Fibroblast of lung (primary cell): ENCODE results near the gene FARP1. TPM values are rescaled to one million over a fixed set of nuclear protein-coding genes. Genes with fewer than 3 reads are reported as not detected.

ENCODE experiments used
- DNase-seq, 2 donors: peaks; one replicate each; pipeline versions ENCODE4 v3.0.0 to v3.0.0-alpha.2; 2010; ENCODE audit warnings: low read depth in 2 of 2
- H2AFZ ChIP-seq: 2 replicates; pipeline ENCODE4 v1.5.1; 2012; ENCODE audit warnings: low read length, control low read depth, inconsistent platforms
- H3K27ac ChIP-seq: 2 replicates; pipeline ENCODE4 v1.5.1; 2011; ENCODE audit warnings: low read length, control low read depth; ENCODE audit not compliant: insufficient read depth
- H3K27me3 ChIP-seq: 2 replicates; pipeline ENCODE4 v1.5.1; 2011; ENCODE audit warnings: mild to moderate bottlenecking, low read length; ENCODE audit not compliant: control insufficient read depth, insufficient read depth
- H3K36me3 ChIP-seq: 2 replicates; pipeline ENCODE4 v1.5.1; 2011; ENCODE audit warnings: low read length; ENCODE audit not compliant: control insufficient read depth, insufficient read depth
- H3K4me1 ChIP-seq: 2 replicates; pipeline ENCODE4 v1.5.1; 2011; ENCODE audit warnings: low read length; ENCODE audit not compliant: control insufficient read depth, insufficient read depth; ENCODE audit errors: extremely low read depth
- H3K4me2 ChIP-seq: 2 replicates; pipeline ENCODE4 v1.5.1; 2011; ENCODE audit warnings: low read length, control low read depth; ENCODE audit not compliant: insufficient read depth; ENCODE audit errors: extremely low read depth
- H3K4me3 ChIP-seq, 4 experiments: fragments of 200-600 bp in 1 of 4; sonication (generic) in 1 of 4; replicated peaks in 1 of 4; 2 replicates each; pipeline ENCODE4 v1.5.1; 2011 to 2016; ENCODE audit warnings: low read length in 4 of 4, low read depth in 3 of 4, mild to moderate bottlenecking in 3 of 4, control low read depth in 2 of 4, inconsistent platforms in 1 of 4, mixed read lengths in 1 of 4; ENCODE audit not compliant: insufficient read depth in 1 of 4; ENCODE audit errors: control extremely low read depth in 1 of 4
- H3K79me2 ChIP-seq: 2 replicates; pipeline ENCODE4 v1.5.1; 2012; ENCODE audit warnings: mild to moderate bottlenecking, low read length, inconsistent platforms; ENCODE audit not compliant: control insufficient read depth, insufficient read depth
- H3K9ac ChIP-seq: 2 replicates; pipeline ENCODE4 v1.5.1; 2011; ENCODE audit warnings: mild to moderate bottlenecking, low read length, control low read depth; ENCODE audit not compliant: insufficient read depth
- H3K9me3 ChIP-seq: 2 replicates; pipeline ENCODE4 v1.5.1; 2012; ENCODE audit warnings: low read depth, low read length; ENCODE audit not compliant: control insufficient read depth, insufficient read depth
- H4K20me1 ChIP-seq: 2 replicates; pipeline ENCODE4 v1.5.1; 2011; ENCODE audit warnings: low read length; ENCODE audit not compliant: control insufficient read depth, insufficient read depth; ENCODE audit errors: extremely low read depth
- CTCF ChIP-seq, 2 donors: IDR thresholded peaks in 1 of 2; conservative IDR thresholded peaks in 1 of 2; 1 replicate in 1 of 2; 2 replicates in 1 of 2; pipeline ENCODE4 v1.5.1; 2011 to 2012; ENCODE audit warnings: low read length in 2 of 2, control low read depth in 1 of 2, inconsistent platforms in 1 of 2, low read depth in 1 of 2, mild to moderate bottlenecking in 1 of 2
- EZH2 ChIP-seq: IDR thresholded peaks from 2 replicates; pipeline ENCODE4 v1.5.1; 2012; ENCODE audit warnings: low read length, control low read depth, mild to moderate bottlenecking; ENCODE audit errors: missing control alignments
- polyA minus RNA-seq: library from RNA; depleted of rRNA, polyadenylated mRNA; stranded (reverse); fragments of >200 nt; gene quantifications from 2 replicates; pipeline ENCODE4 v1.2.3, GENCODE V29; 2011; ENCODE audit warnings: low replicate concordance
- polyA plus RNA-seq, 2 donors: library from polyadenylated mRNA; depleted of rRNA in 1 of 2; stranded (reverse) in 1 of 2; unstranded in 1 of 2; fragments of >200 nt; gene quantifications; 2 replicates each; pipeline ENCODE4 v1.2.1, GENCODE V29; 2011 to 2012; ENCODE audit warnings: missing spikeins in 1 of 2
- total RNA-seq: library from RNA; depleted of rRNA; stranded (reverse); fragments of >200 nt; gene quantifications from 2 replicates; pipeline ENCODE4 v1.2.1, GENCODE V29; 2014

The FARP1 gene
- 21.6 and 50.9 TPM in 2 replicates for total RNA-seq
- 114 and 199 TPM in 2 replicates for polyA plus RNA-seq
- polyA plus RNA-seq (2012): 127 and 245 TPM in 2 replicates
- 98.0 and 174 TPM in 2 replicates for polyA minus RNA-seq

GRCh38 chr13:98142380-98143156 lies at the start of gene FARP1:
Gene FARP1, plus strand, starts transcription at chr13:98143094. Its CDS starts 70,149 bp downstream, at chr13:98213243.
- Histone ChIP-seq H3K79me2 (peaks cover 37% of the 10 kb centered on the region), H3K4me1 (peaks cover 18% of the 10 kb centered on the region), H3K36me3 (no peaks in the 10 kb centered on the region), H4K20me1 (no peaks in the 10 kb centered on the region), H2AFZ (peak within 1 kb of the TSS; percentile 35), H3K4me2 (peak within 1 kb of the TSS; percentile 99), H3K27me3 (no peaks in the 10 kb centered on the region), H3K27ac (peak within 1 kb of the TSS; percentile 85), H3K4me3 (peak within 1 kb of the TSS; percentile 66 to 95 (median 82)), H3K9me3 (no peaks in the 10 kb centered on the region), H3K9ac (peak within 1 kb of the TSS; percentile 89)
- DNase-seq: peak; percentile 62 to 64
- no peak for TF ChIP-seq EZH2
- TF ChIP-seq CTCF (conservative IDR thresholded peaks at IDR 0.05 in 1 of 2, IDR thresholded peaks at IDR 0.05 in 1 of 2; ENCODE audit: low read depth in 1 of 2, low read length in 2 of 2): no peak

GRCh38 chr13:98094678-98095266 lies 48.1 kb upstream of the FARP1 start:
- H4K20me1 ChIP-seq: no peaks in the 10 kb centered on the region
- H2AFZ ChIP-seq: no peak overlapping the region
- H3K27me3 ChIP-seq: no peaks in the 10 kb centered on the region
- H3K4me1 ChIP-seq: peaks cover 2% of the 10 kb centered on the region
- H3K4me3 ChIP-seq: no peak overlapping the region
- no peaks in the 10 kb centered on the region for H3K36me3 ChIP-seq
- H3K79me2 ChIP-seq: no peaks in the 10 kb centered on the region
- H3K4me2 ChIP-seq: no peak overlapping the region
- H3K9ac ChIP-seq: no peak overlapping the region
- H3K27ac ChIP-seq: no peak overlapping the region
- no peaks in the 10 kb centered on the region for H3K9me3 ChIP-seq
- peak in 1 of 2 donors; percentile 6 for DNase-seq
- TF ChIP-seq CTCF (conservative IDR thresholded peaks at IDR 0.05 in 1 of 2, IDR thresholded peaks at IDR 0.05 in 1 of 2; ENCODE audit: low read depth in 1 of 2, low read length in 2 of 2): no peak
- no peak for TF ChIP-seq EZH2

GRCh38 chr13:98096059-98096458 lies 46.8 kb upstream of the FARP1 start:
- H3K27ac ChIP-seq: no peak overlapping the region
- no peak overlapping the region for H2AFZ ChIP-seq
- H4K20me1 ChIP-seq: no peaks in the 10 kb centered on the region
- H3K4me1 ChIP-seq: peaks cover 2% of the 10 kb centered on the region
- TF ChIP-seq EZH2 (no peak), CTCF (conservative IDR thresholded peaks at IDR 0.05 in 1 of 2, IDR thresholded peaks at IDR 0.05 in 1 of 2; ENCODE audit: low read depth in 1 of 2, low read length in 2 of 2) (no peak)
- no peaks in the 10 kb centered on the region for H3K9me3 ChIP-seq
- H3K27me3 ChIP-seq: no peaks in the 10 kb centered on the region
- no peaks in the 10 kb centered on the region for H3K36me3 ChIP-seq
- H3K9ac ChIP-seq: no peak overlapping the region
- H3K79me2 ChIP-seq: no peaks in the 10 kb centered on the region
- H3K4me2 ChIP-seq: no peak overlapping the region
- no peak for DNase-seq
- no peak overlapping the region for H3K4me3 ChIP-seq
